Loucy (cell line): ENCODE measurements around the gene SLC5A10.

Source experiments
- EZH2phosphoT487 ChIP-seq: fragments of 200-600 bp; IDR thresholded peaks from 2 replicates; pipeline ENCODE4 v1.6.1; 2018; ENCODE audit warnings: antibody characterized with exemption, mild to moderate bottlenecking, moderate library complexity, borderline replicate concordance
- TF ChIP-seq, protein P1 (sequence below): fragments of 200-600 bp; sonication (generic); conservative IDR thresholded peaks from 2 replicates; pipeline ENCODE4 v1.5.1; 2014; ENCODE audit warnings: mild to moderate bottlenecking, antibody characterized with exemption, low read length

DNA sequence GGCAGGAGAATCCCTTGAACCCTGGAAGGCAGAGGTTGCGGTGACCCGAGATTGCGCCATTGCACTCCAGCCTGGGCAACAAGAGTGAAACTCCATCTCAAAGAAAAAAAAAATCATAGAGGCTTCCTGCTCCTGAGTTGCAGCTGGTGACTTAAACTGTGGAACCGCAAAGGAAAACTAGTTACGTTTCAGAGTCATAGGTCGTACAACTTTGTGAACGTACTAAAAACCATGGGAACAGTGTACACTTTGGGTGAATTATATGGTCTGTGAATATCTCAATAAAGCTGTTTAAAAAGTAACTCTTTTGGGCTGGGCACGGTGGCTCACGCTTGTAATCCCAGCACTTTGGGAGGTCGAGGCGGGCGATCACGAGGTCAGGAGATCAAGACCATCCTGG lies 23.6 kb downstream of the SLC5A10 start:
- TF ChIP-seq, protein P1, sequence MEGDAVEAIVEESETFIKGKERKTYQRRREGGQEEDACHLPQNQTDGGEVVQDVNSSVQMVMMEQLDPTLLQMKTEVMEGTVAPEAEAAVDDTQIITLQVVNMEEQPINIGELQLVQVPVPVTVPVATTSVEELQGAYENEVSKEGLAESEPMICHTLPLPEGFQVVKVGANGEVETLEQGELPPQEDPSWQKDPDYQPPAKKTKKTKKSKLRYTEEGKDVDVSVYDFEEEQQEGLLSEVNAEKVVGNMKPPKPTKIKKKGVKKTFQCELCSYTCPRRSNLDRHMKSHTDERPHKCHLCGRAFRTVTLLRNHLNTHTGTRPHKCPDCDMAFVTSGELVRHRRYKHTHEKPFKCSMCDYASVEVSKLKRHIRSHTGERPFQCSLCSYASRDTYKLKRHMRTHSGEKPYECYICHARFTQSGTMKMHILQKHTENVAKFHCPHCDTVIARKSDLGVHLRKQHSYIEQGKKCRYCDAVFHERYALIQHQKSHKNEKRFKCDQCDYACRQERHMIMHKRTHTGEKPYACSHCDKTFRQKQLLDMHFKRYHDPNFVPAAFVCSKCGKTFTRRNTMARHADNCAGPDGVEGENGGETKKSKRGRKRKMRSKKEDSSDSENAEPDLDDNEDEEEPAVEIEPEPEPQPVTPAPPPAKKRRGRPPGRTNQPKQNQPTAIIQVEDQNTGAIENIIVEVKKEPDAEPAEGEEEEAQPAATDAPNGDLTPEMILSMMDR, result no peak
- no peak for TF ChIP-seq EZH2phosphoT487
